HG02763 (cell line): ENCODE results near the gene PBX2.
A peak's percentile ranks its signal among the peaks of the same experiment; 100 is the strongest.
"Not testable (repeated sequence)": the region's sequence is repeated elsewhere in the genome, so short reads cannot be mapped to it uniquely, and the experiment has no call there.

Source experiments
- ATAC-seq: cut with Tn5 transposase; IDR thresholded peaks from one replicate; pipeline ENCODE4 v1.9.1; 2021; ENCODE audit warnings: mild to moderate bottlenecking, moderate library complexity; ENCODE audit not compliant: unreplicated experiment

PBX2 gene

DNA sequence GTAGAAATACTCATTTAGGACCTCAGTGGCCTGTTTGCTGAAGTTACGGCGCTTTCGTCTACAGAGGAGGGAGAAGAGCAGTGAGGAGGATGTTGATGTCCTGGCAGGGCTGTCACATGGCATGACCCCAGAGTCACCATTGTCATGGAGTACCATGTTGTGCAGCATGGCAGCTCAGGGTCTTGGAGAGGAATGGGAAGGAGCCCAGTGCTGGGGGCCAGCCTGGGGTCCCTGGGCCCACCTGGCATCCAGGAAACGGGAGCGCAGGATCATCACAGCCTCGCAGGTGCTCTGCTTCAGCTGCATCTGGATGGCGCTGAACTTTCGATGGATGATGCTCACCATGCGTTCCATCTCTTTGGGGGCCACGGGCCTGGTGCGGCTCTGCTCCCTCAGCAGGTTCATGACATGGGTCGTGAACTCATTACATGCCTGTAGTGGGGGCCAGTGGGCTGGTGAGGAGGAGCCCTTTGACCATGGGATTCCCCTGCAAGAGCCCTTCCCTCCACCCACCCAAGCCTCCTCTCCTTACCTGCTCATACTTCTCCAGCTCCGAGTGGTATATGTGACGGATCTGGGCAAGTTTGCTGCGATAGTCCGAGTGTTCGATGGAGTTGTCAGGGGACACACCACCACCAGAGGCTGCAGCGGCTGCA is 2.1 kb downstream of the PBX2 start:
- not testable (repeated sequence) for ATAC-seq

DNA sequence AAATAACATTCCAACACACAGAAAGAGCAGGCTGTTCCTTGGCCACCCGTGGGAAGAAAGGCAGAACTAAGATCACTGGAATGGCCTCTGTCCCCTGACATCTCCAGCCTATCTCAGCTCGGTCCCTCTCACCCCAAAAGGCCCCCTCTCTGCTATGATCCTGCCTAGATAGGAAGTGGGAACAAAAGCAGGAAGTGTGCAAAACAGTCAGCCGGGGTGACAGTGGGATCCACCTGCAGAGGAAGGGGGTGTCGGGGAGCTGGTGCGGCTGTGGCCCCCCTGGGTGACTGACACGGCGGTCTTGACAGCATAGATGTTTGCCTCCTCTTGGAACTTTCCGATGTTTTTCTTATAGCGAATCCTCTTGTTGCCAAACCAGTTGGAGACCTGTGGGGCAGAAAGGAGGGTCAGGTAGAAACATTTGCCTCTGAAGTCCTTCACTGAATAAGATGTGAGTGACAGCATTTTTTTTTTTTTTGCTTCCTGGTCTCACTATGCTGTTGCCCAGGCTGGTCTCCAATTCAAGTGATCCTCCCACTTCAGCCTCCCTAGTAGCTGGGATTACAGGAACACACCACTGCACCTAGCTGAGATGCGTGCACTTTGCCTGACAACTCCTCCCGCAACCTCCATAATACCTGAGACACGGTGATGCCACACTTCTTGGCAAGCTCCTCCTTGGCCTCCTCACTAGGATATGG is 2.8 kb downstream of the PBX2 start:
- no peak for ATAC-seq

DNA sequence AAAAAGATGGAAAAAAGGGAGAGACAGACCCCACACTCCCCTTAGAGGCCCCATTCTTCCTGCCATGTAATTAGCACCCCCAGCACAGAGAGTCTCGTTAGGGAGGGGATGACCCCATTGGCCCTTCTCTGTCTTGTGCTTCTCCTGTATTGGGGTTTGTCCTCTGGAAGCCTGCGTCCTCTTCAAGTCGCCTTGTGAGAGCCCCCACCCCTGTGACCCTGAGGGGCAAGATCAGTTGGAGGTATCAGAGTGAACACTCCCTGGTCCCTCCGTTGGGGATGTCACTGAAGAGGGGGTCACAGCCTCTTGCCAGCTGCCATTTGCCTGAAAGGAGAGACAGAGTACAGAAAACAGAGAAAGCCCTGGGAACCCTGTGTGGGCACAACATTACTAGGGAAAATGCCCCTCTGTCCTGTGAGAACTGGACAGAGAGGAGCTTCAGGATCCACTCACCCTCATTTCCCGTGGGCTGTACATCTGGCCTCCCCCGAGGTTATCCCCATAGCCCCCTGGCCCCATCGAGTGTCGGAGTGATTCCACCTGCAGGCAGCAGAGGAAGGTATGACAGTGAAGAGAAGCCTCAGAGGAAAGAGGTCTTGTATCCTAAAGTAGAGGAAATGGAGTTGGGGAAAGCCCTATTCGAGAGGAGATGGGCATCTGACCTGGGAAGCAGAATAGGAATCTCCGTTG is 3.7 kb downstream of the PBX2 start:
- ATAC-seq = not testable (repeated sequence)

DNA sequence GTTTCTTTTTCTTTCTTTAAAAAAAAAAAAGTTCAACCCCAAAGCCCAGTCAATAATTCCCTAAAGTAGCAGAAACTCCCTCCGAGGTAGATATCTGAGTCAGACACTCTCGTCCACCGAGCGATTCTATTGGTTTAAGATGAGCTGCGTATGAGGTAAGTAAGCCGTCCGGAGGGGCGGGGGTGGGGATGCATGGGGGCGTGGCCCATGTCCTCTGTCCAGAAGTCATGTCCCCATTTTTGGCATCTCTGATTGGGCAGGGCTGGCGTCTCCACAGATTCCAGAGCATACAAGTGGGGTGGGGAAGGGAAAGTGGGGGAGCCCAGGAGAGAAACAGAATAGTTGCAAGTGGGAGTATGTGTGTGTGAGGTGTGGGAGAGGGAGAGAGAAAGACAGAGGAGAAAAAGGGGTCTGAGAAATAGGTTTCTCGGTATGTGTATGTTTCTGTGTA is 4.3 kb downstream of the PBX2 start:
- not testable (repeated sequence) for ATAC-seq

DNA sequence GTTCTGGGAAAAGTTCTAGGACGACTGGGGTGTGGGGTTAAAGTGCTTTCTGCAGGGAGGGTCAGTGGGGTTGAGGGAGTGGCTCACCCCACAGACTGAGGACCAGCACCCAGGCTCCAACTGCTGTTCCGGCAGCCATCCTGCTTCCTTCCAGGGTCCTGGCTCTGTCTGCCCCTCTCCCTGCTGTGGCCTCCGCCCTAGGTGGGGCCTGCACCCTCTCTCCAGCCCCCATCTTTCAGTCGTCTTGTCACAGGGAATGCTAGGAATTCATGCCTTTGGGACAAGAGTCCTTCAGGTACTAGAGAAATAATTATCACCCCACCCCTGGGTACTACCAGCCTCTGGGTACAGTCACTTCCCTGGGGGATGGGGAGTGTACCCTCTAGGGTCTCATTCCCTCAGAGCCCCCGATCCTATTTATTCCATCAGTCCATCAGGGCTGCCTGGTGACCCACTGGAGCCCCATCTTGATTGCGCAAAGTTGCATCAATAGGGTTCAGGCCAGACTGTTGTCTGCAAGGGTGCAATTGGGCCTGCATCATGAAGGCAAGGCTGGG is 5.8 kb downstream of the PBX2 start, which contains the start of gene AGER:
Gene AGER (minus strand): TSS at position 170 of the 557 bp plus-strand sequence. CDS start 31 bp downstream, at position 139.
- no peak for ATAC-seq

DNA sequence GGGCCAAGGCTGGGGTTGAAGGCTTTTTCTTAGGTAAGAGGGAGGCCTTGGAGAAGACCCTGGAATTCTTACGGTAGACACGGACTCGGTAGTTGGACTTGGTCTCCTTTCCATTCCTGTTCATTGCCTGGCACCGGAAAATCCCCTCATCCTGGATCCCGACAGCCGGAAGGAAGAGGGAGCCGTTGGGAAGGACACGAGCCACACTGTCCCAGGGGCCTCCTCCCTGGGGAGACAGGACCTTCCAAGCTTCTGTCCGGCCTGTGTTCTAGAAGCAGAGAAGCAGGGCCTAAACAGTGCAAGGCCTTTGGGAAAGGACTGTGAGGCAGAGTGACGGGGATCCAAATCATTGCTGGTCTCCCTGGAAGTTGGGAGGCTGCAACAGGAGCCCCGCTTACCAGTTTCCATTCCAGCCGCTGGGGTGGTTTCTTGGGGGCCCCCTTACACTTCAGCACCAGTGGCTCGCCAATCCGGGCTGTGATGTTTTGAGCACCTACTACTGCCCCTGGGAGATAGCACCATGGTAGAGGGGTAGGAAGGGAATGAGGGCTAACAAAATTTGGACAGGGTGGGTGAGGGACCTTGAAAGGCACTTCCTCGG is 6.4 kb downstream of the PBX2 start:
- ATAC-seq = no peak

DNA sequence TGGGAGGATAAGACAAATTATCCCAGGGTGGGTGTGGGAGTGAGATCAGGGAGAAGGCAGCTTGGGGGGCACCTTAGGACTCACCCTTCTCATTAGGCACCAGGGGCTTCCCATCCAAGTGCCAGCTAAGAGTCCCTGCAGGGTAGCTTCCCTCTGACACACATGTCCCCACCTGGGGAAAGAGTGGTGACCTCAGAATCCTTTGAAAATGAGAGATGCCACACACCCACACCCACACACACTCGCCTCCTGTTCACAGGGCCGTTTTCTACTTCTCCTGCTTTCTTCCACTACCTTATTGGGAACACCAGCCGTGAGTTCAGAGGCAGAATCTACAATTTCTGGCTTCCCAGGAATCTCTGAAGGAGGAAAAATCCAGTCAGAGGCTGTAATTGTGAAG is 7.0 kb downstream of the PBX2 start:
- ATAC-seq = no peak

GRCh38 chr6:32182555-32182981 is 7.4 kb downstream of the PBX2 start:
- no peak for ATAC-seq

- ATAC-seq = no peak
Measured at GRCh38 chr6:32181915-32182529, 8.0 kb downstream of the PBX2 start.

GRCh38 chr6:32181148-32181702 is 8.8 kb downstream of the PBX2 start:
- no peak for ATAC-seq

GRCh38 chr6:32179766-32180405 is 10.1 kb downstream of the PBX2 start:
- ATAC-seq = no peak

DNA sequence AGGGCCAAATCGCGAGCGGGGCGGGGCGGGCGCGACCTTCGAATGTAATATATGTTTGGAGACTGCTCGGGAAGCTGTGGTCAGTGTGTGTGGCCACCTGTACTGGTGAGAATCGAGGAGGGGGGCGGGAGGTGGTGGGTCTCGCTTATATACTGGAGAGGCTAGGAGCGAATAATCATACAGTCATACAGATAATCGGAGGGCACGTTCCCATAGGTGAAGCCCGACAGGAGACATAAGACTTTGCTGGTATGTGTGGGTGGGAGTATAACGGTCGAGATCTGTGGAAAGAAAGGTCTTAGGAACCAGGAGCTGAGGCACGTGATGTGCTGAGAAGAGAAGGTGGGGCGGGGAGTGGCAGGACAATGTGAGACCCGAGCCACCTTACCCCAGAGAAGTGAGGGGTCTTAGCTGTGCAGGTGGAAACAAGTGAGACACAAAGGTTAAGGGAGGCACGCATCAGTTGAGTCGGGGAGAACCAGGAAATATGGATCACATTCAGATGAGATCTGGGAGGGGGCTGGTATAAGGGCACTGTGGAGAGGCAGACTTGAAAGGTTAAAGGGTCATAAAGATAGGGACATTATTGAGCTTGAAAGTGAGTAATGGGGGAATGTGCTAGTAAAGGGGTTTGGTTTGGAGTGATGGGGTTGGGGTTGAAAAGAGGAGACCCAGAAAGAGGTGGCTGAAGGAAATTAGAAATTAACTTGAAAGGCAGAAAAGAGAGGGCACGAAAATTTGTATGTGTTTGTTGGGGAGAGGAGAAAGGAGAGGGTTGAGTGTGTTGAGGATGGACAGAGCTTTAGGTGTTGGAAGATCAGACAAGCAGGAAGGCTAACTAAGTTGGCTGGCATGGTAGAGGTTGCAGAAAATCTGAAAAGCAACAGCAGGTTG is 11.2 kb downstream of the PBX2 start:
- no peak for ATAC-seq

GRCh38 chr6:32177788-32178546 is 12.0 kb downstream of the PBX2 start, which contains the start of gene RNF5:
RNF5 (plus strand) TSS chr6:32178405; CDS start chr6:32178512, 107 bp downstream.
- peak; percentile 80 for ATAC-seq

DNA sequence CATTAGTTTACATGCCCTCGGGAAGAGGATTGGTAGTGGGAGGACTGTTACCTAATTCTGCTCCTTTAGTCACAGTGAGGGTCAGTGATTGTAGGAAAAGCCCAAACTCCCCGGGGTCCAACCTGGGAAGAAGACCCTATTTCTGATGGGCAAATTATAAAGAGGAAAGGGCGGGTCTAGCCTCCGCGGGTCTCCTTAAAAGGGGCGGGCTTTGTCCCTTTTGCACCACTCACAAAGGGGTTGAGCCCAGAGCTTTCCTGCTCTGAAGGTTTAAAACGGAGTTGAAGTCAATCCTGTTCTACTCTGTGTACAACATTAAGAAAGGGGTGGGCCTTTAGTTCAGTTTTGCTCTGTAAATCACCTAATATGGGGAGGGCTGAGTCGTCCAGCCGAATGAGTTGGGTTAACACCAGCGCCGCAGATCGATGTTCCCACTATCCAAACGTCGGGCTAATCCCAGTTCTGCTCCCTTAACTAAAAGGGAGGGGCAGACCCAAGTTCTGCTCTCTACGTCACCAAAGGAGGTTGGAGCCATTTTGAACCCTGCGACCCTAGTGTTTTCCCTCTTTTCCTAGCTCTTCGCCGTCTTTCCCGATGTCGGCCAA is 12.7 kb downstream of the PBX2 start:
- no peak for ATAC-seq

- ATAC-seq = no peak
Measured at GRCh38 chr6:32176476-32177182, 13.4 kb downstream of the PBX2 start.

GRCh38 chr6:32175711-32176475 is 14.1 kb downstream of the PBX2 start, which contains the start of gene AGPAT1:
AGPAT1 (minus strand) TSS chr6:32176084; CDS start chr6:32171496, 4,588 bp downstream.
- peak; percentile 37 for ATAC-seq
